ENCODE data around the gene SULT2B1.

The SULT2B1 gene

DNA sequence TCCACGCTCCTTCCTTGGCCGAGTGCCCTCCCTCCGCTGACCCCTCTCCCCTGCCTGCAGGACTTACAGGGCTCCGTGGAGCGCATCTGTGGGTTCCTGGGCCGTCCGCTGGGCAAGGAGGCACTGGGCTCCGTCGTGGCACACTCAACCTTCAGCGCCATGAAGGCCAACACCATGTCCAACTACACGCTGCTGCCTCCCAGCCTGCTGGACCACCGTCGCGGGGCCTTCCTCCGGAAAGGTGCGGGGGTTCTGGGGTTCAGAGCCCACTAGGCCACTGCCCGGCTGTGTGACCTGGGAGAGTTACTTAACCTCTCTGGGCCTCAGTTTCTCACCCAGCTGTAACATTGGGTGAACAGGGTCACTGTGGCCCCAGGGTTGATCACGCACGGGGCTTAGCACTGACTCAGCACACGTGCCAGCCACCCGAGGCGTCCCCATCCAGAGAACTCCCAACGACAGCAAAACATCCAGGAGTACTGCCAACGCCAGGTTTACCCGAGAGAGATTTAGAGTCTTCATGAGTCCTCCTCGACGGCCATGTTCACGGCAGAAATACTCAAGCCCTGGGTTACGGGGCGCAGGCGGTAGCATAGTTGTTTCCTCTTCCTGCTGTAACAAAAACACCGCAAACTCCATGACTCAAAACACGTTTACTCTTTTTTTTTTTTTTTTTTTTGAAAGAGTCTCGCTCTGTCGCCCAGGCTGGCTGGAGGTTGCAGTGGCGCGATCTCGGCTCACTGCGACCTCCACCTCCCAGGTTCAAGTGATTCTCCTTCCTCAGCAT is 44.9 kb downstream of the SULT2B1 start:
- TF ChIP-seq, protein P1, sequence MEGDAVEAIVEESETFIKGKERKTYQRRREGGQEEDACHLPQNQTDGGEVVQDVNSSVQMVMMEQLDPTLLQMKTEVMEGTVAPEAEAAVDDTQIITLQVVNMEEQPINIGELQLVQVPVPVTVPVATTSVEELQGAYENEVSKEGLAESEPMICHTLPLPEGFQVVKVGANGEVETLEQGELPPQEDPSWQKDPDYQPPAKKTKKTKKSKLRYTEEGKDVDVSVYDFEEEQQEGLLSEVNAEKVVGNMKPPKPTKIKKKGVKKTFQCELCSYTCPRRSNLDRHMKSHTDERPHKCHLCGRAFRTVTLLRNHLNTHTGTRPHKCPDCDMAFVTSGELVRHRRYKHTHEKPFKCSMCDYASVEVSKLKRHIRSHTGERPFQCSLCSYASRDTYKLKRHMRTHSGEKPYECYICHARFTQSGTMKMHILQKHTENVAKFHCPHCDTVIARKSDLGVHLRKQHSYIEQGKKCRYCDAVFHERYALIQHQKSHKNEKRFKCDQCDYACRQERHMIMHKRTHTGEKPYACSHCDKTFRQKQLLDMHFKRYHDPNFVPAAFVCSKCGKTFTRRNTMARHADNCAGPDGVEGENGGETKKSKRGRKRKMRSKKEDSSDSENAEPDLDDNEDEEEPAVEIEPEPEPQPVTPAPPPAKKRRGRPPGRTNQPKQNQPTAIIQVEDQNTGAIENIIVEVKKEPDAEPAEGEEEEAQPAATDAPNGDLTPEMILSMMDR (IDR thresholded peaks at IDR 0.05; ENCODE audit: extremely low read depth, insufficient read depth, missing control alignments) = no peak
- in situ Hi-C loops (cut with MboI; ENCODE audit: low pct_unique_long_range_greater_than_20kb, low sequenced_read_pairs, unreplicated experiment) = no loop called here
- DNase-seq (ENCODE audit: low spot score) = no peak

DNA sequence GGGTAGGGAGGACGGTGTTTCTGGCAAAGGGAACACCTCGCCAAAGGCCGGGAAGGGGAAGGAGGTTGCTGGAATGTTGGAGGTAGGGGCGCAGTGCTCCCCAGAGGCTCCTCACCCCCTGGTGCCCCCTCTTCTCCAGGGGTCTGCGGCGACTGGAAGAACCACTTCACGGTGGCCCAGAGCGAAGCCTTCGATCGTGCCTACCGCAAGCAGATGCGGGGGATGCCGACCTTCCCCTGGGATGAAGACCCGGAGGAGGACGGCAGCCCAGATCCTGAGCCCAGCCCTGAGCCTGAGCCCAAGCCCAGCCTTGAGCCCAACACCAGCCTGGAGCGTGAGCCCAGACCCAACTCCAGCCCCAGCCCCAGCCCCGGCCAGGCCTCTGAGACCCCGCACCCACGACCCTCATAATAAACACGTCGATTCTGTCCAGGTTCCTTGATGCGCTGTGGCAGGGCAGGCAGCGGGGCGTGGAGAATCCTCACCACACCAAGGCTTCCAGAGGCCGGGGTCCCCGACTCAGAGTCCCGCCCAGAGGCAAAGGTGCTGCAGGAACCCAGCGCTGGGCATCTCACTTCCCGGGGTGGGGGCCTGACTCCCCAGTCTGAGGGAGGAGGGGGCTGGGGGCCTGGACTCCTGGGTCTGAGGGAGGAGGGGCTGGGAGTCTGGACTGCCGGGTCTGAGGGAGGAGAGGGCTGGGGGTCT is 47.2 kb downstream of the SULT2B1 start:
- in situ Hi-C loops (cut with MboI; ENCODE audit: low pct_unique_long_range_greater_than_20kb, low sequenced_read_pairs, unreplicated experiment) = no loop called here
- no peak for DNase-seq (ENCODE audit: low spot score)
- TF ChIP-seq, protein P1 (IDR thresholded peaks at IDR 0.05; ENCODE audit: extremely low read depth, insufficient read depth, missing control alignments) = no peak

DNA sequence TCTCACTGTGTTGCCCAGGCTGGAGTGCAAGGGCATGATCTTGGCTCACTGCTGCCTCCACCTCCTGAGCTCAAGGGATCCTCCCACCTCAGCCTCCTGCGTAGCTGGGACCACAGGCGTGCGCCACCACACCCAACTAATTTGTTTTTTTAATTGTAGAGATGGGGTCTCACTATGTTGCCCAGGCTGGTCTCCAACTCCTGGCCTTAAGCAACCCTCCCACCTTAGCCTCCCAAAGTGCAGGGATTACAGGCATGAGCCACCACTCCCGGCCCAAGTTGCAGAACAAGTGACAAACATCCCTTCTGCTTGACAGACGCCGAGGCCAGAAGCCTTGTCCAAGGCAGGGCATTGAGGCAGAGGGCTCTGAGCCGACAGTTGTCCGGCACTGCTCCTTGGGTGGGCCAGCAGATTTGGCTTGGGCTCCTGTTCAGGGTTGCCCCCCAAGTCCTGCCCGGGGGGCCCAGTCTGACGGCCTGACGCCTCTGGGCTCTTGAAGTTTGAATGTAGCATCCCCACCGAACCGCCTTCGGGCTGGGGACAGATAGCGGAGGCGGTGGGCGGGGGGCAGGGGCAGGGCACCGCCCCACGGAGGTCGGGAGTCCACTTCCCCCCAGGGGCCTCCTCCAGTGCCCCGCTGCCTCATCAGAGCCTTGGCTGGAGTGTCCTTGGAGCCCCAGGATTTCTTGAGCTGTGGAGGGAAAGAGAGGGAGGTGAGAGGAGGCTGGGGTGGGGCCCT is 48.9 kb downstream of the SULT2B1 start:
- TF ChIP-seq, protein P1 (IDR thresholded peaks at IDR 0.05; ENCODE audit: extremely low read depth, insufficient read depth, missing control alignments) = no peak
- in situ Hi-C loops (cut with MboI; ENCODE audit: low pct_unique_long_range_greater_than_20kb, low sequenced_read_pairs, unreplicated experiment) = no loop called here
- DNase-seq (ENCODE audit: low spot score) = no peak

GRCh38 chr19:48603001-48603400 is 51.0 kb downstream of the SULT2B1 start:
- in situ Hi-C loops (cut with MboI; ENCODE audit: low pct_unique_long_range_greater_than_20kb, low sequenced_read_pairs, unreplicated experiment) = no loop called here
- TF ChIP-seq, protein P1 (IDR thresholded peaks at IDR 0.05; ENCODE audit: extremely low read depth, insufficient read depth, missing control alignments) = no peak
- no peak for DNase-seq (ENCODE audit: low spot score)

GRCh38 chr19:48603449-48603848 is 51.5 kb downstream of the SULT2B1 start:
- DNase-seq (ENCODE audit: low spot score) = no peak
- in situ Hi-C loops (cut with MboI; ENCODE audit: low pct_unique_long_range_greater_than_20kb, low sequenced_read_pairs, unreplicated experiment) = no loop called here

DNA sequence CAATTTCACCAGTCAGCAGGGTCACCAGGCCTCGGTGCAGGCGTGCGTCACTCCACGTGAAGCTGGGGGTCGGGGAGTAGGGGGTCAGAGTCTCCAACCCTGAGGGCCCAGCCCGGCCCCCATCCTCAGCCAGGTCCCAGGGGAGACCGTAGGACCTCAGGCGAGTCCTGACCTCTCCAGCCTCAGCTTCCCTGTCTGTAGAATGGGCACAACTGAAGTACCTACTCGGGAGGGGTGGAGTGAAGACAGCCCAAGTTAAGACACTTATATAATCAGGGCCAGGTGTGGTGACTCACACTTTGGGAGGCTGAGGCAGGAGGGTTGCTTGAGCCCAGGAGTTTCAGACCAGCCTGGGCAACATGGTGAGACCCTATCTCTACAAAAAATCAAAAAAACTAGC is 51.9 kb downstream of the SULT2B1 start:
- TF ChIP-seq, protein P1 (IDR thresholded peaks at IDR 0.05; ENCODE audit: extremely low read depth, insufficient read depth, missing control alignments) = no peak
- in situ Hi-C loops (cut with MboI; ENCODE audit: low pct_unique_long_range_greater_than_20kb, low sequenced_read_pairs, unreplicated experiment) = no loop called here
- DNase-seq (ENCODE audit: low spot score) = no peak

More at GRCh38 chr19:48603449-48603848, 51.5 kb downstream of the SULT2B1 start:
- TF ChIP-seq, protein P1 (IDR thresholded peaks at IDR 0.05; ENCODE audit: extremely low read depth, insufficient read depth, missing control alignments) = no peak

Data from GM13977 (cell line).